GM18868 (cell line): ENCODE data around the gene ORAI1.
"Not testable (repeated sequence)": the region's sequence is repeated elsewhere in the genome, so short reads cannot be mapped to it uniquely, and the experiment has no call there.

ENCODE experiments used
- ATAC-seq: cut with Tn5 transposase; IDR thresholded peaks from one replicate; pipeline ENCODE4 v1.9.1; 2021; ENCODE audit warnings: mild to moderate bottlenecking, moderate library complexity; ENCODE audit not compliant: unreplicated experiment

The ORAI1 gene

DNA sequence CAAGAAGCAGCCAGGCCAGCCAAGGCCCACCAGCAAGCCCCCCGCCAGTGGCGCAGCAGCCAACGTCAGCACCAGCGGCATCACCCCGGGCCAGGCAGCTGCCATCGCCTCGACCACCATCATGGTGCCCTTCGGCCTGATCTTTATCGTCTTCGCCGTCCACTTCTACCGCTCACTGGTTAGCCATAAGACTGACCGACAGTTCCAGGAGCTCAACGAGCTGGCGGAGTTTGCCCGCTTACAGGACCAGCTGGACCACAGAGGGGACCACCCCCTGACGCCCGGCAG is 15.0 kb downstream of the ORAI1 start:
- ATAC-seq, result no peak

GRCh38 chr12:121648458-121649028 is 22.2 kb downstream of the ORAI1 start:
- no peak for ATAC-seq

DNA sequence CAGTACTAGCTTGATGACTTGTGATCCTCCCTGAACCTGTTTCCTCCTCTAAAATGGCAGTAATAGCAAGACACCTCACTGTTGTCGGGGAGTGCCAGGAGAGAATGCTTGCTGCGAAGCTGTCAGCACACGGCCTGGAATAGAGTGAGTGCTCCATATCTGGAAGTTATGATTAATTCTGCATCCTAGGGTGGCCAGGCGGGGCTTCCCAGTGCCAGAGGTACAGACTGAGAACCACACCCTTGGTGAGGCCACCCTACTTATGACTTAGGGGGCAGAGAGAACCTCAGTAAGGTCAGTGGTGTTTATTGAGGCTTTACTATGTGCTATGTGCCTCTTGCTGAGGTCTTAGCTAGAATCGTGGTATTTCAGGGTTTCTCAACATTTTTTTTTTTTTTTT is 23.0 kb downstream of the ORAI1 start:
- no peak for ATAC-seq

DNA sequence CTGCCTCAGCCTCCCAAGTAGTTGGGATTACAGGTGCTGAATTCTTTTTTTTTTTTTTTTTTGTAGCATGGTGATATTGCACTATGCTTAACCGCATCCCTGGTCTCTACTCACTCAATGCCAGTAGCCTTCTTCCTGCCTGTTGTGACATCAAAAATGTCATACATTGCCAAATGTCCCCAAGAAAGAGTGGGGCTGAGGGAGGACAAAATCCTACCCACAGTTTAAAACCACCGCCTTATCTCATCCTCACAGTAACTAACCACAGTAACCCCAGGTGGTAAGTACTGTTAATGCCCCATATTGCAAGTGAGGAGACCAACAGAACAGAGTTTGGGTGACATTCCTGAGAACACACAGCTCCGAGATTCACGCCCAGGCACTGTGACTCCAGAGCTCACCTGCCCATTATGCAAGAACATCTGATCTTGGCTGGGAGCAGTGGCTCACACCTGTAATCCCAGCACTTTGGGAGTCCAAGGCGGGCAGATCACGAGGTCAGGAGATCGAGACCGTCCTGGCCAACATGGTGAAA is 23.6 kb downstream of the ORAI1 start:
- no peak for ATAC-seq

- ATAC-seq, result no peak
These were observed 25.0 kb downstream of the ORAI1 start for GRCh38 chr12:121651320-121651719.

DNA sequence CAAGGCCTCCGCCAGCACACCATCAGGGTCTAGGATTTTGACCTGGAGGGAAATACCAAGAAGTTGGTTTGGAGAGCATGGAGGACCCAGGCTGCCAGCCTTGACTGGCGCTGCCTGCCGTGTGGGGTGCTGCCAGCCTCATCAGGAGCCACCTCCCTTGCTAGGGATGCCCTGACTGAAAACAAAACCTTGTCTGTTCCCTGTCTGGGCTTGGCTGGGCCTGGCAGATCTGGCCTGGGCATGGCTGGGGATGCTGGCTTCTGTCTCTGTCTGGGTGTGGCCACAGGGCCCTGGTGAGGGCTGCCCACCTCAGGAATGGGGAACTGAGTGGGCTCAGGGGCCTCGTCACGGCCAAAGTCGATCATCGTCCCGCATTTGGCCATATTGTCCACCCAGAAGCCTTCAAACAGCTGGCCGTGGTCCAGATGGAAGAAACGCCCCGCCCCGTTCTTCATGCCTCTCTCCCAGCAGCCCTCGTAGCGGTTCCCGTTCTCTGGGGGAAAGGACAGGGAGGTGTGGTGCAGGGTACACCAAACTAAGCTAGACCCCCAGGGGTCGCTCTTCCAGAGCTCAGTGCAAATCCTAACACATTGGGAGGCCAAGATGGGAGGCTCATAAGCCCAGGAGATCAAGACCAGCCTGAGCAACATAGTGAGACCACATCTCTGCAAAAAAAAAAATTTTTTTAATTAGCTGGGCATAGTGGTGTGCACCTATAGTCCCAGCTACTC is 26.6 kb downstream of the ORAI1 start:
- ATAC-seq, result no peak

DNA sequence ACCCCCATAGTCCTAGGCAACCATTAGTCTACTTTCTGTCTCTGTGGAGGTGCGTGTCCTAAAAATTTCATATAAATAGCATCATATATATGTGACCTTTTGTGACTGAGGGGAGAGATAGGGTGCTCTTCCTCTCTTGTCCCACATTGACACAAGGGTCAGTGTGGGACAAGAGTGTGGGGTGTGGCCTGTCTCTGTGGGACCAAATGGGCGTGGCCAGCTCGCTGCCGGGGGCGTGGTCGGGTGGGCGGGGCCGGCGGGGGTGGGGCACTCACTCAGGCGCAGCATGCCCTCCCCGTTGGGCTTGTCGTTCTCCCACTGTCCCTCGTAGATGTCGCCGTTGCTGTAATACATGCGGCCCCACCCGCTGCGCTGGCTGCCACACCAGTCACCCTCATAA is 27.7 kb downstream of the ORAI1 start:
- no peak for ATAC-seq

DNA sequence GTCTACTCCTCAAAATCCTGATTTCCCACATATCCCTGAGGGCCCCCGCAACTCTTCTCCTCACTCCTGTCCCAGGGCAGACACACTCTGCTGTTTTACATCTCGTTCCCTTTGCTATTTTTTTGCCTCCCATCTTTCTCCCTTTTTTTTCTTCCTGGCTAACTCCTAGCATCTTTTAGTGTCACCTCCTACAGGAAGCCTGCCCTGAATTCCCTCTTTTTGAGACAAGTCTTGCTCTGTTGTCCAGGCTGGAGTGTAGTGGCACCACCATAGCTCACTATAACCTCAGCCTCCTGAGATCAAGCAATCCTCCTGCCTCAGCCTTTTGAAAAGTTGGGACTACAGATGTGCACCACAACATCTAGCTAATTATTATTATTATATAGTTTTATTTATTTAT is 29.8 kb downstream of the ORAI1 start:
- ATAC-seq, result no peak

DNA sequence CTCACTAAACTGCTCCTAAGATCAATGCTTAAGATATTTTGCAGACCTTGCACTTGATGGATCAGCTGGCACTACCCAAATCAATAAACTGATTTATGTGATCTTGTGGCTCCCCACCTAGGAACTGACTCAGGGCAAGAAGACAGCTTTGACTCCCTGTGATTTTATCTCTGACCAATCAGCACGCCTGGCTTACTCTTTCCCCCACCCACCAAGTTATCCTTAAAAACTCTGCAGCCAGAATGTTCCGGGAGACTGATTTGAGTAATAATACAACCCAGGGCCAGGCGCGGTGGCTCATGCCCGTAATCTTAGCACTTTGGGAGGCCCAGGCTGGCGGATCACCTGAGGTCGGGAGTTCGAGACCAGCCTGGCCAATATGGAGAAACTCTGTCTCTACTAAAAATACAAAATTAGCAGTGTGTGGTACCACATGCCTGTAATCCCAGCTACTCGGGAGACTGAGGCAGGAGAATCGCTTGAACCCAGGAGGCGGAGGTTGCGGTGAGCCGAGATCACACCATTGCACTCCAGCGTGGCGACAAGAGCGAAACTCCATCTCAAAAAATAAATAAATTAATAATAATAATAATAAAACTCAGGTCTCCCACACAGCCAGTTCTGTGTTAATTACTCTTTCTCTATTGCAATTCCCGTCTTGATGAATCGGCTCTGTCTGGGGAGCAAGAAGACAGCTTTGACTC is 31.1 kb downstream of the ORAI1 start:
- no peak for ATAC-seq

DNA sequence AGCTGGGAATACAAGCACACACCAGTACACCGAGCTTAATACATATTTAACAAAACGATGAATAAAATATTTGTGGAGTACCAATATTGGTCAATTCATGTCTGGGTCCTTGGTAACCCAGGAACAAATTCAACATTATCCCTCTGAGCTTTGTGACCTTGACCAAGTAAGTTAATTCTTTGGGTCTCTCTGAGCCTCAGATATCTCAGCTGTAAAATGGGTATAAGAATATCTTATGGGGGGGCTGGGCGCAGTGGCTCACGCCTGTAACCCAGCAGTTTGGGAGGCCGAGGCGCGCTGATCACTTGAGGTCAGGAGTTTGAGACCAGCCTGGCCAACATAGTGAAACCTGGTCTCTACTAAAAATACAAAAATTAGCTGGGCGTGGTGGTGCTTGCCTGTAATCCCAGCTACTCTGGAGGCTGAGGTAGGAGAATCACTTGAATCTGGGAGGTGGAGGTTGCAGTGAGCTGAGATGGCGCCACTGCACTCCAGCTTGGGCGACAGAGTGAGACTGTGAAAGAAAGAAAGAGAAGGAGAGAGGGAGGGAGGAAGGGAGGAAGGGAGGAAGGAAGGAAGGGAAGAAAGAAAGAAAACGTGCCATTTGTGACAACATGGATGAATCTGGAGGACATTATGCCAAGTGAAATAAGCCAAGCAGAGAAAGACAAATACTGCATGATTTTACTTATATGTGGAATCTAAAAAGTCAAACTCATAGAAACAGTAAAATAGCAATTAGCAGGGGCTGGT is 35.2 kb downstream of the ORAI1 start:
- ATAC-seq, result not testable (repeated sequence)

GRCh38 chr12:121663610-121663929 is 37.2 kb downstream of the ORAI1 start:
- no peak for ATAC-seq

- not testable (repeated sequence) for ATAC-seq
These were observed 40.5 kb downstream of the ORAI1 start for GRCh38 chr12:121666829-121667228.

GRCh38 chr12:121668750-121669520 is 42.6 kb downstream of the ORAI1 start:
- ATAC-seq, result no peak

DNA sequence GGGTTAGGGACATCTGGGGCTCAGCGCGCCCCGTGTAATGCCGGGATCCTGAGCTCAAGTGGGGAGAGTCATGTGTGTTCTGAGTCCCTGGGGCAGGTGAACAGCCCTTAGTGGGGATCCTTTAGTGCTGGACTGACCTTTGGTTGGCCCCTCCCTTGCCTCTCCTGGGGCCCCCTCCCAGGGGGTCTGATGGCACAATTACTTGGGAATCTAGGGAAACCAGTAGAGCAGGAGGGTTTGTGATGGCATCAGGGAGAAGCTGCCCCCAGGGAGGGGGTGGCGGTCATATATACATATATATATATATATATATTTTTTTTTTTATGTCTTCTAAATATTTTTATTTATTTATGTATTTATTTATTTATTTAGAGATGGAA is 43.2 kb downstream of the ORAI1 start, which contains the start of gene MORN3:
Gene MORN3, minus strand, starts transcription at position 134 of the 380 bp plus-strand sequence. CDS start 171 bp downstream, outside the sequence.
- no peak for ATAC-seq

DNA sequence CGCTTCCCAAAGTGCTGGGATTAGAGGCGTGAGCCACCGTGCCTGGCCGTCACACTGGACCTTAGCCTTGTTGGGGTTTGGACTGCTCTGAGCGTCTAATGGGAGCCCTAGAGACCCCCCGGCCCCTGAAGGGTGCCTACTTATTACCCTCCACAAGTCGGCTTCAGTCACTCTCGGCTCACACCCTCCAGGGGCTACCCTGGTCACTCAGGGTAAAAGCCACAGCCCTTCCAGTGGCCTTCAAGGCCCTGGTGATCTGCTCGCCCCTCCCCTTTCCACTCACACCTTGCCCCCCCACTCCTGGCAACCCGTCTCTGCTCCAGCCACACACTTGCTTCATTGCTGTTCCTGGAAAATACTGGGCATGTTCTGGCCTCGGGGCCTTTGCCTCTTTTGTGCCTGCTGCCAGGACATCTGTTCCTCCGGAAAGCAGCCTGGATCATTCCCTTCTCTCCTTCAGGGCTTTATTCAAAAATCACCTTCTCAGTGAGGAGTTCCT is 46.7 kb downstream of the ORAI1 start:
- ATAC-seq, result no peak

GRCh38 chr12:121676190-121676589 is 49.9 kb downstream of the ORAI1 start:
- no peak for ATAC-seq

- ATAC-seq, result no peak
These were observed 52.0 kb downstream of the ORAI1 start for GRCh38 chr12:121678305-121678704.

DNA sequence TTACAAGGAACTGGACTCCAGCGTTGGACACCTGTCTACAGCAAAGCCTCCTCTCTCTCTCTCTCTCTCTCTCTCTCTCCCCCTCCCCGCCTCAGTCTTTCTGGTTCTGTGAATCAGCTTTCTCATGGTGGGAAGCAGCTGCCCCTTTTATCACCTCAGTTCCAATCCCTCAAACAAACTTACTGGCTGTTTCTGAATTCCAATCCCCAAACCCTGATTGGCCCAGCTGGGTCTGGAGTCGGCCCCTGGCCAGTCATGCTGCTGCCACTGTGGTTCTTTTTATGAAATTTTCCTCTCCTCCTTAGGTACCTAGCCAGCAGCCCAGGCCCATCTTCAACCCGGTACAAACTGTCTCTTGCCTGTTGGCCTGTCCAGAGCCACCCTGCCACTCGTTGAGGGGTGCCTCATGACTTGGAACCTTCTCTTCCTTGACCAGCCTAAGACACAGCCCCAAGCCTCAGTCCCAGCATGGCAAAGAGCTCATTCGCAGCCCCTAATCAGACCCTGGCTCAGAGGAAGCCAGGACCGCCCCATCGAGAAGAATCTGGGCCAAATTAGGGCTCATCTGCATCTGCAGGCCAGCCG is 52.5 kb downstream of the ORAI1 start:
- ATAC-seq, result no peak

GRCh38 chr12:121679661-121680197 is 53.4 kb downstream of the ORAI1 start:
- not testable (repeated sequence) for ATAC-seq

GRCh38 chr12:121688966-121689365 is 62.6 kb downstream of the ORAI1 start:
- ATAC-seq, result no peak
